Neural progenitor cell (in vitro differentiated cells): ENCODE results near the gene CD4. TPM values are rescaled to one million over a fixed set of nuclear protein-coding genes. Genes with fewer than 3 reads are reported as not detected.

Experiments used
- DNase-seq: peaks from one replicate; pipeline ENCODE4 v3.0.0-alpha.2; 2016; ENCODE audit warnings: low spot score
- H2AFZ ChIP-seq: fragments of 200-600 bp; sonication (generic); replicated peaks from 2 replicates; pipeline ENCODE4 v1.6.1; 2016; ENCODE audit warnings: antibody characterized with exemption
- H3F3A ChIP-seq: fragments of 200-600 bp; sonication (generic); 2 replicates; pipeline ENCODE4 v1.6.1; 2016; ENCODE audit warnings: antibody characterized with exemption, low read depth
- H3K27ac ChIP-seq: fragments of 200-600 bp; sonication (generic); 2 replicates; pipeline ENCODE4 v1.5.1; 2016; ENCODE audit warnings: mild to moderate bottlenecking
- H3K27me3 ChIP-seq: fragments of 200-600 bp; sonication (generic); 2 replicates; pipeline ENCODE4 v1.6.1; 2016; ENCODE audit warnings: mild to moderate bottlenecking, moderate library complexity
- H3K36me3 ChIP-seq: fragments of 200-600 bp; sonication (generic); 2 replicates; pipeline ENCODE4 v1.5.1; 2016
- H3K4me1 ChIP-seq: fragments of 200-600 bp; sonication (generic); 2 replicates; pipeline ENCODE4 v1.6.1; 2016; ENCODE audit warnings: mixed run types
- H3K4me2 ChIP-seq: fragments of 200-600 bp; sonication (generic); 2 replicates; pipeline ENCODE4 v1.6.1; 2016
- H3K4me3 ChIP-seq: fragments of 200-600 bp; sonication (generic); 2 replicates; pipeline ENCODE4 v1.5.1; 2016
- H3K79me2 ChIP-seq: fragments of 200-600 bp; sonication (generic); 2 replicates; pipeline ENCODE4 v1.6.1; 2016; ENCODE audit warnings: low read depth
- H3K9ac ChIP-seq: fragments of 200-600 bp; sonication (generic); 2 replicates; pipeline ENCODE4 v1.6.1; 2016
- H3K9me3 ChIP-seq: fragments of 200-600 bp; sonication (generic); 2 replicates; pipeline ENCODE4 v1.5.1; 2016; ENCODE audit warnings: low read depth
- H4K20me1 ChIP-seq: fragments of 200-600 bp; sonication (generic); 2 replicates; pipeline ENCODE4 v1.6.1; 2016; ENCODE audit warnings: low read depth
- H3K27ac Mint-ChIP-seq: 3 replicates; pipeline ENCODE4 v1.8.0; 2021; ENCODE audit warnings: mixed read lengths
- H3K27me3 Mint-ChIP-seq: 2 replicates; pipeline ENCODE4 v1.8.0; 2022; ENCODE audit warnings: low read depth, mild to moderate bottlenecking, inconsistent platforms, moderate library complexity, mixed read lengths; ENCODE audit not compliant: insufficient read depth
- H3K36me3 Mint-ChIP-seq: 3 replicates; pipeline ENCODE4 v1.8.0; 2021; ENCODE audit warnings: mixed read lengths
- H3K4me1 Mint-ChIP-seq: 3 replicates; pipeline ENCODE4 v1.8.0; 2021; ENCODE audit warnings: mixed read lengths
- H3K4me3 Mint-ChIP-seq: 3 replicates; pipeline ENCODE4 v1.8.0; 2021; ENCODE audit warnings: mild to moderate bottlenecking, moderate library complexity, mixed read lengths
- H3K9me3 Mint-ChIP-seq: 3 replicates; pipeline ENCODE4 v1.8.0; 2020; ENCODE audit warnings: mixed read lengths
- CTCF ChIP-seq: fragments of 200-600 bp; sonication (generic); IDR thresholded peaks from 2 replicates; pipeline ENCODE4 v1.5.1; 2017; ENCODE audit warnings: antibody characterized with exemption, mild to moderate bottlenecking
- EZH2 ChIP-seq: fragments of 200-600 bp; sonication (generic); IDR thresholded peaks from 2 replicates; pipeline ENCODE4 v1.6.1; 2017; ENCODE audit warnings: antibody characterized with exemption, mild to moderate bottlenecking, moderate library complexity
- EZH2phosphoT487 ChIP-seq: fragments of 200-600 bp; sonication (generic); IDR thresholded peaks from 2 replicates; pipeline ENCODE4 v1.6.1; 2017; ENCODE audit warnings: antibody characterized with exemption
- total RNA-seq: library from RNA; depleted of rRNA; stranded (reverse); fragments of >200 nt; gene quantifications from 2 replicates; pipeline ENCODE4 v1.2.3, GENCODE V29; 2015; ENCODE audit warnings: low replicate concordance

Gene CD4
- total RNA-seq, 1 donor from 2014 or later = 2.5 TPM

GRCh38 chr12:6860116-6860515 lies 70.8 kb downstream of the CD4 start:
- Histone ChIP-seq H3K36me3 (peaks cover 4% of the 10 kb centered on the region), H3K4me2 (no peak overlapping the region), H4K20me1 (no peaks in the 10 kb centered on the region), H2AFZ (no peak overlapping the region), H3K4me1 (no peaks in the 10 kb centered on the region), H3K27ac (no peak overlapping the region), H3K79me2 (peaks cover 4% of the 10 kb centered on the region), H3K9ac (no peak overlapping the region), H3K27me3 (no peaks in the 10 kb centered on the region), H3F3A (peaks cover 2% of the 10 kb centered on the region), H3K9me3 (no peaks in the 10 kb centered on the region), H3K4me3 (no peak overlapping the region)
- peaks cover 47% of the 10 kb centered on the region for H3K36me3 Mint-ChIP-seq
- no peak for DNase-seq
- no peaks in the 10 kb centered on the region for H3K4me1 Mint-ChIP-seq
- no peak for TF ChIP-seq EZH2phosphoT487
- no peak for TF ChIP-seq CTCF
- no peak for TF ChIP-seq EZH2
- no peak overlapping the region for H3K27ac Mint-ChIP-seq
- no peaks in the 10 kb centered on the region for H3K9me3 Mint-ChIP-seq
- peak overlapping the region; percentile 46 for H3K4me3 Mint-ChIP-seq
- peaks cover 6% of the 10 kb centered on the region for H3K27me3 Mint-ChIP-seq

GRCh38 chr12:6860942-6861341 lies 71.6 kb downstream of the CD4 start:
- no peak overlapping the region for H2AFZ ChIP-seq
- no peak overlapping the region for H3K27ac Mint-ChIP-seq
- H3K9ac ChIP-seq = no peak overlapping the region
- no peaks in the 10 kb centered on the region for H3K9me3 Mint-ChIP-seq
- no peak overlapping the region for H3K4me3 ChIP-seq
- no peaks in the 10 kb centered on the region for H4K20me1 ChIP-seq
- H3K9me3 ChIP-seq = no peaks in the 10 kb centered on the region
- H3K36me3 Mint-ChIP-seq = peaks cover 52% of the 10 kb centered on the region
- peak overlapping the region; percentile 4 for H3K4me3 Mint-ChIP-seq
- H3K4me2 ChIP-seq = no peak overlapping the region
- peaks cover 6% of the 10 kb centered on the region for H3K4me1 Mint-ChIP-seq
- H3K36me3 ChIP-seq = peaks cover 4% of the 10 kb centered on the region
- TF ChIP-seq EZH2 (no peak), CTCF (no peak), EZH2phosphoT487 (no peak)
- H3K79me2 ChIP-seq = no peaks in the 10 kb centered on the region
- H3K27me3 ChIP-seq = no peaks in the 10 kb centered on the region
- H3K27ac ChIP-seq = no peak overlapping the region
- peaks cover 9% of the 10 kb centered on the region for H3F3A ChIP-seq
- no peaks in the 10 kb centered on the region for H3K4me1 ChIP-seq
- peaks cover 6% of the 10 kb centered on the region for H3K27me3 Mint-ChIP-seq
- DNase-seq = no peak

- H4K20me1 ChIP-seq = no peaks in the 10 kb centered on the region
Observed at GRCh38 chr12:6861391-6861790, 72.1 kb downstream of the CD4 start.

More at GRCh38 chr12:6861391-6861790, 72.1 kb downstream of the CD4 start:
- no peaks in the 10 kb centered on the region for H3K79me2 ChIP-seq
- no peak for DNase-seq
- H3F3A ChIP-seq = peaks cover 12% of the 10 kb centered on the region
- Mint-ChIP-seq H3K27ac (no peak overlapping the region), H3K36me3 (peaks cover 51% of the 10 kb centered on the region), H3K4me3 (no peak overlapping the region), H3K4me1 (peaks cover 9% of the 10 kb centered on the region), H3K9me3 (no peaks in the 10 kb centered on the region), H3K27me3 (peaks cover 6% of the 10 kb centered on the region)
- no peaks in the 10 kb centered on the region for H3K9me3 ChIP-seq
- no peaks in the 10 kb centered on the region for H3K27me3 ChIP-seq
- no peak overlapping the region for H3K9ac ChIP-seq
- H3K27ac ChIP-seq = no peak overlapping the region
- TF ChIP-seq CTCF (no peak), EZH2 (no peak), EZH2phosphoT487 (no peak)
- peaks cover 4% of the 10 kb centered on the region for H3K36me3 ChIP-seq
- H3K4me1 ChIP-seq = peaks cover 4% of the 10 kb centered on the region
- no peak overlapping the region for H3K4me2 ChIP-seq
- no peak overlapping the region for H2AFZ ChIP-seq
- no peak overlapping the region for H3K4me3 ChIP-seq
